GM10248 (cell line): ENCODE results near the gene FILIP1L.
A peak's percentile ranks its signal among the peaks of the same experiment; 100 is the strongest.

ENCODE experiments used
- CTCF ChIA-PET: fragments of 300-600 bp; sonication (Branson Sonifier 250); formaldehyde crosslinking; extraction: SDS; loops from one replicate; lab custom pipeline; 2021; ENCODE audit warnings: antibody characterized with exemption; lab: Yijun Ruan, JAX
- POLR2A ChIA-PET: fragments of 350-650 bp; sonication (Branson Sonifier 250); formaldehyde crosslinking; extraction: SDS; loops from one replicate; lab custom pipeline; 2020; ENCODE audit warnings: antibody characterized with exemption; lab: Yijun Ruan, JAX
- DNase-seq: peaks from one replicate; pipeline ENCODE4 v3.0.0; 2012; ENCODE audit errors: extremely low spot score
- CTCF ChIP-seq: IDR thresholded peaks from 2 replicates; pipeline ENCODE4 v1.5.1; 2012; ENCODE audit warnings: mild to moderate bottlenecking, low read depth; ENCODE audit errors: extremely low read depth, missing control alignments, control extremely low read depth

Gene FILIP1L

GRCh38 chr3:100068826-100069225 is 45.5 kb downstream of the FILIP1L start:
- POLR2A ChIA-PET, result interaction anchor here (1.0 kb wide), 1 partner anchor 192 kb away, joined by 3 read pairs; the partner anchor contains the start of gene TBC1D23
- peak; percentile 72 for TF ChIP-seq CTCF
- DNase-seq, result peak; percentile 77
- CTCF ChIA-PET, result interaction anchor here (0.8 to 2.5 kb wide), 39 partner anchors 9 to 518 kb away, joined by 3 to 37 read pairs (median 5); partner anchors contain the start of gene TBC1D23

- TF ChIP-seq CTCF, result no peak
- no peak for DNase-seq
- ChIA-PET CTCF (interaction anchor here (0.7 to 2.5 kb wide), 5 partner anchors 9 to 240 kb away, joined by 3 to 25 read pairs (median 11); no protein-coding TSS in a partner anchor), POLR2A (no interaction called here)
Observed at GRCh38 chr3:100067589-100067988, 46.7 kb downstream of the FILIP1L start.

GRCh38 chr3:100063929-100064461 is 50.3 kb downstream of the FILIP1L start:
- no peak for DNase-seq
- no peak for TF ChIP-seq CTCF

GRCh38 chr3:100062665-100063064 is 51.6 kb downstream of the FILIP1L start:
- ChIA-PET POLR2A (no interaction called here), CTCF (interaction anchor here (0.9 to 2.4 kb wide), 2 partner anchors 16 to 192 kb away, joined by 3 to 9 read pairs; no protein-coding TSS in a partner anchor)
- TF ChIP-seq CTCF, result no peak
- DNase-seq, result no peak

More at GRCh38 chr3:100063929-100064461, 50.3 kb downstream of the FILIP1L start:
- ChIA-PET POLR2A (no interaction called here), CTCF (interaction anchor here (1.0 to 1.9 kb wide), 12 partner anchors 8 to 268 kb away, joined by 3 to 11 read pairs (median 3); no protein-coding TSS in a partner anchor)

- no peak for DNase-seq
- CTCF ChIA-PET, result interaction anchor here (1.2 to 5.7 kb wide), 5 partner anchors 8 to 194 kb away, joined by 3 to 25 read pairs (median 9); no protein-coding TSS in a partner anchor
- POLR2A ChIA-PET, result no interaction called here
- TF ChIP-seq CTCF, result no peak
Observed at GRCh38 chr3:100060685-100061484, 53.4 kb downstream of the FILIP1L start.

GRCh38 chr3:100059472-100059871 is 54.8 kb downstream of the FILIP1L start:
- ChIA-PET CTCF (interaction anchor here (1.2 to 5.7 kb wide), 5 partner anchors 9 to 46 kb away, joined by 3 to 25 read pairs (median 5); no protein-coding TSS in a partner anchor), POLR2A (no interaction called here)
- DNase-seq, result no peak
- no peak for TF ChIP-seq CTCF
